ENCODE measurements around the gene USP4.

DNA sequence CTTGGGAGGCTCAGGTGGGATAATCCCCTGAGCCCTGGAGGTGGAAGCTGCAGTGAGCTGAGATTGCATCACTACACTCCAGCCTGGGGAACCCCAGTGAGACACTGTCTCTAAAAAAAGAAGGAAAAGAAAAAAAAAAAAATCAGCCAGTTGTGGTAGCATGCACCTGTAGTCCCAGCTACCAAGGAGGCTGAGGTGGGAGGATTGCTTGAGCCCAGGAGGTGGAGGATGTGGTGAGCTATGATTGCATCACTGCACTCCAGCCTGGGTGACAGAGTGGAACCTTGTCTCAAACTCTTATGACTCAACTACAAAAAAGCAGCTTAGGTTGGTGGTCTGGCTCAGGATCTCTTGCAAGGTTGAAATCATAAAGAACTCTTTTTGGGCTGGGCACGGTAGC, 37.6 kb upstream of the USP4 start:
- TF ChIP-seq, protein P1, sequence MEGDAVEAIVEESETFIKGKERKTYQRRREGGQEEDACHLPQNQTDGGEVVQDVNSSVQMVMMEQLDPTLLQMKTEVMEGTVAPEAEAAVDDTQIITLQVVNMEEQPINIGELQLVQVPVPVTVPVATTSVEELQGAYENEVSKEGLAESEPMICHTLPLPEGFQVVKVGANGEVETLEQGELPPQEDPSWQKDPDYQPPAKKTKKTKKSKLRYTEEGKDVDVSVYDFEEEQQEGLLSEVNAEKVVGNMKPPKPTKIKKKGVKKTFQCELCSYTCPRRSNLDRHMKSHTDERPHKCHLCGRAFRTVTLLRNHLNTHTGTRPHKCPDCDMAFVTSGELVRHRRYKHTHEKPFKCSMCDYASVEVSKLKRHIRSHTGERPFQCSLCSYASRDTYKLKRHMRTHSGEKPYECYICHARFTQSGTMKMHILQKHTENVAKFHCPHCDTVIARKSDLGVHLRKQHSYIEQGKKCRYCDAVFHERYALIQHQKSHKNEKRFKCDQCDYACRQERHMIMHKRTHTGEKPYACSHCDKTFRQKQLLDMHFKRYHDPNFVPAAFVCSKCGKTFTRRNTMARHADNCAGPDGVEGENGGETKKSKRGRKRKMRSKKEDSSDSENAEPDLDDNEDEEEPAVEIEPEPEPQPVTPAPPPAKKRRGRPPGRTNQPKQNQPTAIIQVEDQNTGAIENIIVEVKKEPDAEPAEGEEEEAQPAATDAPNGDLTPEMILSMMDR (IDR thresholded peaks at IDR 0.05; ENCODE audit: low read length): no peak
- TF ChIP-seq EZH2 (IDR thresholded peaks at IDR 0.05; ENCODE audit: borderline replicate concordance, low read length): no peak
